GM19238 (cell line): ENCODE measurements around the gene CPB2.

ENCODE experiments used
- DNase-seq: peaks from one replicate; pipeline ENCODE4 v3.0.0; 2011; ENCODE audit warnings: low spot score; ENCODE audit not compliant: insufficient read length

CPB2 gene

GRCh38 chr13:46104868-46105267 is at the start of gene CPB2:
Gene CPB2 (minus strand): TSS chr13:46105033. CDS start chr13:46105009, 24 bp downstream.
- no peak for DNase-seq

- no peak for DNase-seq
Measured at GRCh38 chr13:46154136-46154801, 49.4 kb upstream of the CPB2 start.

DNA sequence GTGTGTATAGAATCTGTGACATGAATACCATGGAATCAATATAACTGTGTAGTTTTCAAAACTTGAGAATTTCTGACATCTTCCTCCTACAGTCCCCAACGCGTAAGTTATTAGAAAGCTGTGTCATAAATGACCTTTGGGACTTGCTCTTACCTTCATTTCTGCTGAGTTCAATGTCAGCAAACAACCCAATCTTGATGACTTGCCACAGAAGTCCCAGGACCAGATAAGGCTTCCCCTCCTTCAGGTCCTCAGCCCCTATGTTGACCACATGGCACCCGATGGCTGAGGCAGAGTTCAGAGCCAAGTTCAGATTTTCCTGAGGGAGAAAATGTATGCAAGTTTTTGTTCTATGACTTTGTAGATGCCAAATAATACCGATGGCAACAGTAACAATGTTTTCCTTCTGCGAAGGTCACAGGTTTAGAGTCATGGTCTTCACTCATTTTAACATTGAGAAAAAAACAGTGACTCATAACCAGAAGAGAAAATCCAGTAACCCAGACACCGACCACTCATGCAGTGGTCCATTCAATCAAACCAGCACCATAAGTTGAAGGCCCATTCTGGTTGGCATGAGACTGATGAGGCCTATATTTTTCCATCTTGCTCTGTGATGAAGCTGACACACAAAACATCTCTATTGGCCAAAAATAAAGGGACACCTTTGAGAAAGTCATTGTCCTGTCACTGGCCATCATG is 47.9 kb upstream of the CPB2 start:
- DNase-seq = no peak

- DNase-seq = no peak
Measured at GRCh38 chr13:46150134-46150693, 45.4 kb upstream of the CPB2 start.

GRCh38 chr13:46149272-46150133 is 44.7 kb upstream of the CPB2 start:
- no peak for DNase-seq

- no peak for DNase-seq
Measured at GRCh38 chr13:46146898-46147297, 42.1 kb upstream of the CPB2 start.

- DNase-seq = no peak
Measured at GRCh38 chr13:46145950-46146349, 41.1 kb upstream of the CPB2 start.

- no peak for DNase-seq
Measured at GRCh38 chr13:46145135-46145534, 40.3 kb upstream of the CPB2 start.

DNA sequence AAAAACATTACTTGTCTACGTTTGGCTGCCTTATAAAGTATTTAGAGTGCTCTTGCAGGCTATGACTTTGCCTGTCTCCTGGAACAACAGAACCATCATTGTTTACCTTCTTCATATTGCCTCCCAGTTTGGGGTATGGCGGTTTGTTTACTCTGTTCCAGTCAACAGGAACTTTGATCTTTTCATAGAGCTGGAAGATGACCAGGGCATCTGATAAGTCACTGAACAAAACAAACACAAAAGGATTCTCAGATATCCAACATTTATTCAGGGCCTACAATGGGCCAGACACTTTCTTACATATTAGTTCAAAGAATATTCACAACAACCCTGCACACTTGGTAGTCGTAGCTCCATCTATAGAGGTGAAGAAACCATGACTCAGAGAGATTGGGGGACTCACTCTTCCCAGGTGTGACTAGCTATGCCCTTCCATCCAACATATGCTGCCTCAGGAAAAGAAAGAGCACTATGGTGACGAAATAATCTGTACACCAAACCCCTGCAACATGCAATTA is 38.4 kb upstream of the CPB2 start:
- no peak for DNase-seq

GRCh38 chr13:46142776-46143175 is 37.9 kb upstream of the CPB2 start:
- no peak for DNase-seq

DNA sequence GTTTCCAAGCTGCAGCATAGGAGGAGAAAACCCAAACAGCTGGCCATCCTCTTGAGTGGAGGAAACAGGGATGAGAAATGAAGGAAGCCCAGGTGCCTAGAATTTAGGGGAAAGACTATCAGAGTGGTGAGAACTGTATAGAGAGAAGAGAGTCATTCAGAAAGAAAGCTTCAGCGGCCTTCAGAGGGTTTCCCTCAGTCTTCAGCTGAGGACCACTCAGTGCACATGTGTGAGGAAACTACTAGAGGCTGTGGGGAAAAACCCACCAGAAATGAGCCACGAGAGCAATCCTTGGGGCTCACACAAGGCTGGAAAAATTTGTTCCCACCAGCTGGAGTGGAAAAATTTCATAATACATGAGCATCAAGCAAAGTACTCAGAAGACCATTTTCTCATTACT is 35.2 kb upstream of the CPB2 start:
- no peak for DNase-seq

- DNase-seq = no peak
Measured at GRCh38 chr13:46137627-46138317, 32.9 kb upstream of the CPB2 start.

- DNase-seq = no peak
Measured at GRCh38 chr13:46136688-46137087, 31.9 kb upstream of the CPB2 start.

GRCh38 chr13:46134961-46135522 is 30.2 kb upstream of the CPB2 start:
- no peak for DNase-seq

DNA sequence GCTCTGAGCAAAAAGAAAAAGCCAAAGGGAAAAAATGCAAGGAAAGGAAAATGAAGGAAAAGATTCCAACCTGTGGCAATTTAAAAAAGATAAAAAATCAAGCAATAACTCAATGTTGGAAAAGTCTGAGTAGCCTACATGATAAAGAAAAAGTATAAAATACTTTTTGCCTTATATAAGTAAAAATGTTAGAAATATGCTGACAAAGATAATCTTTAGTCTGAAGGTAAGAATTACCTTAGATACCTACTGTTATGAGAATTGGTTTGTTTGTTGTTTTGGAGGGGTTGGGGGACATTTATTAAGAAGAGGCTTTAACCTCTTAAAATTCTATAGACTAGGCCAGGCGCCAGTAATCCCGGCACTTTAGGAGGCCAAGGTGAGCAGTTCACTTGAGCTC is 29.7 kb upstream of the CPB2 start:
- DNase-seq = no peak

- DNase-seq = no peak
Measured at GRCh38 chr13:46132109-46132508, 27.3 kb upstream of the CPB2 start.

DNA sequence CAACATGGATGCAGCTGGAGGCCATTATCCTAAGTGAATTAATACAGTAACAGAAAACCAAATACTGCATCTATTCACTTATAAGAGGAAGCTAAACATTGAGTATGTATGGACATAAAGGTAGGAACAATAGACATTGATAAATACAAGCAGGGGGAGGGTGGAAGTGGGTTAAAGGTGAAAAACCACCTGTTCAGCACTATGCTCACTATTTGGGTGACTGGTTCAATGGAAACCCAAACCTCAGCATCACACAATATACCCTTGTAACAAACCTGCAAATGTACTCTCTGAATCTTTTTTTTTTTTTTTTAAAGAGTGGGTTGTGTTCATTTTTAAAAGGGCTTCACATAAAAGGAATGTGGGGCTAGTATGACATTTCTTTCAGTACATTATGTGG is 26.9 kb upstream of the CPB2 start:
- DNase-seq = no peak

- DNase-seq = no peak
Measured at GRCh38 chr13:46129955-46130618, 25.3 kb upstream of the CPB2 start.

DNA sequence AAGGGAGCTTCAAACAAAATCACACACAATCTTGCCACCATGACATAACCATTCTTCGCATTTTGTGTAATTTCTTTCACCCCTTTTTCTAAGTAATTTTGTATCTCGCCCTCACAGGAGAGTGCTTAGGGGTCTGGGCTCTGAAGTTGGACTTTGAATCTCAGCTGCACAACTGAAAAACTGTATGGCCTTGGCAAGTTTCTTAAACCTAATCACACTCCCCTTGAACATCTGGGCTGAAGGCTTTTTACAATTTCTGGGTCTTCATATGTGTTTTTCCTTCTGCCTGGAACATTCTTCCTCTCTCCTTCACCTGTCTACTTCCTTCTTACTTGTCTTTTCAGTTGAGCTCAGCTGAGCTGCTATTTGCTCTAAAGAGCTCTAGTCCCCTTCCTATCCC is 24.3 kb upstream of the CPB2 start:
- no peak for DNase-seq

GRCh38 chr13:46127358-46128023 is 22.7 kb upstream of the CPB2 start:
- no peak for DNase-seq
